ACHN (cell line): ENCODE results near the gene COPS7A.
A peak's percentile ranks its signal among the peaks of the same experiment; 100 is the strongest.
"Not testable (repeated sequence)": the region's sequence is repeated elsewhere in the genome, so short reads cannot be mapped to it uniquely, and the experiment has no call there.

Experiments
- DNase-seq: peaks from one replicate; pipeline ENCODE4 v3.0.0-alpha.2; 2015
- in situ Hi-C: cut with HindIII; loops from 2 replicates; pipeline ENCODE4 v1.10.0; 2017; ENCODE audit warnings: low sequenced_read_pairs, low pct_ligation_motif_present, low pct_unique_long_range_greater_than_20kb

COPS7A gene

GRCh38 chr12:6742834-6743233, 19.0 kb downstream of the COPS7A start:
- in situ Hi-C loops = no loop called here
- no peak for DNase-seq

GRCh38 chr12:6743300-6743699, 19.5 kb downstream of the COPS7A start:
- in situ Hi-C loops, DNase-seq: not testable (repeated sequence)

- in situ Hi-C loops = no loop called here
These were observed 22.1 kb downstream of the COPS7A start for GRCh38 chr12:6745741-6746525.

GRCh38 chr12:6747216-6747615, 23.4 kb downstream of the COPS7A start:
- in situ Hi-C loops = no loop called here
- no peak for DNase-seq

More at GRCh38 chr12:6745741-6746525, 22.1 kb downstream of the COPS7A start:
- no peak for DNase-seq

- in situ Hi-C loops = no loop called here
- DNase-seq = no peak
These were observed 24.9 kb downstream of the COPS7A start for GRCh38 chr12:6748761-6749160.

- in situ Hi-C loops = no loop called here
- no peak for DNase-seq
These were observed 26.7 kb downstream of the COPS7A start for GRCh38 chr12:6750506-6750905.

GRCh38 chr12:6751767-6752166, 27.9 kb downstream of the COPS7A start:
- in situ Hi-C loops = no loop called here
- DNase-seq = no peak

- in situ Hi-C loops = no loop called here
- peak; percentile 76 for DNase-seq
These were observed 28.5 kb downstream of the COPS7A start for GRCh38 chr12:6752167-6752920.

GRCh38 chr12:6752921-6753771, 29.3 kb downstream of the COPS7A start, which contains the start of gene MLF2:
TSS of gene MLF2 (minus strand) at chr12:6753141. CDS start at chr12:6752334, 807 bp downstream.
- peak; percentile 100 for DNase-seq
- in situ Hi-C loops = no loop called here

- in situ Hi-C loops = no loop called here
- no peak for DNase-seq
These were observed 30.0 kb downstream of the COPS7A start for GRCh38 chr12:6753772-6754356.

- in situ Hi-C loops = no loop called here
- no peak for DNase-seq
These were observed 30.6 kb downstream of the COPS7A start for GRCh38 chr12:6754411-6754810.

- DNase-seq = no peak
- in situ Hi-C loops = no loop called here
These were observed 33.3 kb downstream of the COPS7A start for GRCh38 chr12:6757028-6757690.

- no peak for DNase-seq
- in situ Hi-C loops = no loop called here
These were observed 34.8 kb downstream of the COPS7A start for GRCh38 chr12:6758506-6759095.

- in situ Hi-C loops = no loop called here
- DNase-seq = no peak
These were observed 35.9 kb downstream of the COPS7A start for GRCh38 chr12:6759741-6760140.

GRCh38 chr12:6763380-6763779, 39.5 kb downstream of the COPS7A start:
- in situ Hi-C loops = no loop called here
- DNase-seq = no peak

GRCh38 chr12:6764011-6764828, 40.4 kb downstream of the COPS7A start:
- DNase-seq = peak; percentile 100

GRCh38 chr12:6765048-6765633, 41.3 kb downstream of the COPS7A start:
- in situ Hi-C loops = no loop called here

More at GRCh38 chr12:6764011-6764828, 40.4 kb downstream of the COPS7A start:
- in situ Hi-C loops = no loop called here

More at GRCh38 chr12:6765048-6765633, 41.3 kb downstream of the COPS7A start:
- DNase-seq = peak; percentile 44
